Liver (tissue), 3 donors: ENCODE measurements around the gene HTRA1.

ENCODE experiments used
- JUND ChIP-seq, 2 donors: IDR thresholded peaks; 2 replicates each; pipeline ENCODE4 v1.6.1; 2016; ENCODE audit warnings: antibody characterized with exemption in 2 of 2
- RAD21 ChIP-seq, 2 donors: IDR thresholded peaks; 2 replicates each; pipeline ENCODE4 v1.6.1; 2016; ENCODE audit warnings: antibody characterized with exemption in 2 of 2, mild to moderate bottlenecking in 2 of 2
- TF ChIP-seq, protein P1 (sequence below): fragments of 150-350 bp; IDR thresholded peaks from 2 replicates; pipeline ENCODE4 v1.5.1; 2017; ENCODE audit warnings: improper control_type of control experiment, low read depth, low read length; ENCODE audit not compliant: missing input control
- TF ChIP-seq, protein P2 (sequence below): IDR thresholded peaks from 2 replicates; pipeline ENCODE4 v1.6.1; 2016; ENCODE audit warnings: antibody characterized with exemption, mild to moderate bottlenecking
- TF ChIP-seq, protein P3 (sequence below): IDR thresholded peaks from 2 replicates; pipeline ENCODE4 v1.6.1; 2016; ENCODE audit warnings: antibody characterized with exemption
- donor health status: healthy.
- donor health status: healthy.

DNA sequence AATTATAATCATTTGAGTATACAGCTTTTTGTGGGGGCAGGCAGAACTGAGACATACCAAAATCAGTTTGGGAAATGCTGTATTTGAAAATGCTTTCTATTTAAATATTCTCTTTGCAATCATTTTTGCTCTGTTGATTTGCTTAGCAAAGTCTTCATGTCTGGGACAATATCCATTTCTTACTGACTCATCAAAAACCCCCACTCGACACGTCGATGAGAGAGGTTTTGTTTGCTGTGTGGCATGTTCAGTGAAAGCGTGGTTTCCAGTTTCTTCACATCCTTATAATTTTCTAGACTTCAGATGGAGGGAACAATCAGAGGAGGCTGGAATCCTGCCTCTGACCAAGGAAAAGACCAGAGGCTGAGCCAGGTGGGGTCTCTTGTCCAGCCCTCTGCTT lies 28.9 kb downstream of the HTRA1 start:
- TF ChIP-seq, protein P1, sequence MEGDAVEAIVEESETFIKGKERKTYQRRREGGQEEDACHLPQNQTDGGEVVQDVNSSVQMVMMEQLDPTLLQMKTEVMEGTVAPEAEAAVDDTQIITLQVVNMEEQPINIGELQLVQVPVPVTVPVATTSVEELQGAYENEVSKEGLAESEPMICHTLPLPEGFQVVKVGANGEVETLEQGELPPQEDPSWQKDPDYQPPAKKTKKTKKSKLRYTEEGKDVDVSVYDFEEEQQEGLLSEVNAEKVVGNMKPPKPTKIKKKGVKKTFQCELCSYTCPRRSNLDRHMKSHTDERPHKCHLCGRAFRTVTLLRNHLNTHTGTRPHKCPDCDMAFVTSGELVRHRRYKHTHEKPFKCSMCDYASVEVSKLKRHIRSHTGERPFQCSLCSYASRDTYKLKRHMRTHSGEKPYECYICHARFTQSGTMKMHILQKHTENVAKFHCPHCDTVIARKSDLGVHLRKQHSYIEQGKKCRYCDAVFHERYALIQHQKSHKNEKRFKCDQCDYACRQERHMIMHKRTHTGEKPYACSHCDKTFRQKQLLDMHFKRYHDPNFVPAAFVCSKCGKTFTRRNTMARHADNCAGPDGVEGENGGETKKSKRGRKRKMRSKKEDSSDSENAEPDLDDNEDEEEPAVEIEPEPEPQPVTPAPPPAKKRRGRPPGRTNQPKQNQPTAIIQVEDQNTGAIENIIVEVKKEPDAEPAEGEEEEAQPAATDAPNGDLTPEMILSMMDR = no peak
- TF ChIP-seq RAD21 (IDR thresholded peaks at IDR 0.05) (no peak), JUND (IDR thresholded peaks at IDR 0.05) (no peak)
- TF ChIP-seq, protein P2, sequence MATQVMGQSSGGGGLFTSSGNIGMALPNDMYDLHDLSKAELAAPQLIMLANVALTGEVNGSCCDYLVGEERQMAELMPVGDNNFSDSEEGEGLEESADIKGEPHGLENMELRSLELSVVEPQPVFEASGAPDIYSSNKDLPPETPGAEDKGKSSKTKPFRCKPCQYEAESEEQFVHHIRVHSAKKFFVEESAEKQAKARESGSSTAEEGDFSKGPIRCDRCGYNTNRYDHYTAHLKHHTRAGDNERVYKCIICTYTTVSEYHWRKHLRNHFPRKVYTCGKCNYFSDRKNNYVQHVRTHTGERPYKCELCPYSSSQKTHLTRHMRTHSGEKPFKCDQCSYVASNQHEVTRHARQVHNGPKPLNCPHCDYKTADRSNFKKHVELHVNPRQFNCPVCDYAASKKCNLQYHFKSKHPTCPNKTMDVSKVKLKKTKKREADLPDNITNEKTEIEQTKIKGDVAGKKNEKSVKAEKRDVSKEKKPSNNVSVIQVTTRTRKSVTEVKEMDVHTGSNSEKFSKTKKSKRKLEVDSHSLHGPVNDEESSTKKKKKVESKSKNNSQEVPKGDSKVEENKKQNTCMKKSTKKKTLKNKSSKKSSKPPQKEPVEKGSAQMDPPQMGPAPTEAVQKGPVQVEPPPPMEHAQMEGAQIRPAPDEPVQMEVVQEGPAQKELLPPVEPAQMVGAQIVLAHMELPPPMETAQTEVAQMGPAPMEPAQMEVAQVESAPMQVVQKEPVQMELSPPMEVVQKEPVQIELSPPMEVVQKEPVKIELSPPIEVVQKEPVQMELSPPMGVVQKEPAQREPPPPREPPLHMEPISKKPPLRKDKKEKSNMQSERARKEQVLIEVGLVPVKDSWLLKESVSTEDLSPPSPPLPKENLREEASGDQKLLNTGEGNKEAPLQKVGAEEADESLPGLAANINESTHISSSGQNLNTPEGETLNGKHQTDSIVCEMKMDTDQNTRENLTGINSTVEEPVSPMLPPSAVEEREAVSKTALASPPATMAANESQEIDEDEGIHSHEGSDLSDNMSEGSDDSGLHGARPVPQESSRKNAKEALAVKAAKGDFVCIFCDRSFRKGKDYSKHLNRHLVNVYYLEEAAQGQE = no peak
- TF ChIP-seq, protein P3, sequence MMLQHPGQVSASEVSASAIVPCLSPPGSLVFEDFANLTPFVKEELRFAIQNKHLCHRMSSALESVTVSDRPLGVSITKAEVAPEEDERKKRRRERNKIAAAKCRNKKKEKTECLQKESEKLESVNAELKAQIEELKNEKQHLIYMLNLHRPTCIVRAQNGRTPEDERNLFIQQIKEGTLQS = no peak
